D721Med (cell line): ENCODE data around the gene TNNI2.

ENCODE experiments used
- DNase-seq: peaks from one replicate; pipeline ENCODE4 v3.0.0; 2011; ENCODE audit warnings: low spot score; ENCODE audit not compliant: insufficient read length
- FAIRE-seq: peaks from 2 replicates; lab custom pipeline; 2011; peaks lifted over from hg19 to GRCh38; lab: Jason Lieb, UNC
- TF ChIP-seq, protein P1 (sequence below): IDR thresholded peaks from 2 replicates; pipeline ENCODE4 v1.5.1; 2012; ENCODE audit warnings: mild to moderate bottlenecking, control low read depth; ENCODE audit not compliant: insufficient read depth; ENCODE audit errors: missing control alignments

The TNNI2 gene

DNA sequence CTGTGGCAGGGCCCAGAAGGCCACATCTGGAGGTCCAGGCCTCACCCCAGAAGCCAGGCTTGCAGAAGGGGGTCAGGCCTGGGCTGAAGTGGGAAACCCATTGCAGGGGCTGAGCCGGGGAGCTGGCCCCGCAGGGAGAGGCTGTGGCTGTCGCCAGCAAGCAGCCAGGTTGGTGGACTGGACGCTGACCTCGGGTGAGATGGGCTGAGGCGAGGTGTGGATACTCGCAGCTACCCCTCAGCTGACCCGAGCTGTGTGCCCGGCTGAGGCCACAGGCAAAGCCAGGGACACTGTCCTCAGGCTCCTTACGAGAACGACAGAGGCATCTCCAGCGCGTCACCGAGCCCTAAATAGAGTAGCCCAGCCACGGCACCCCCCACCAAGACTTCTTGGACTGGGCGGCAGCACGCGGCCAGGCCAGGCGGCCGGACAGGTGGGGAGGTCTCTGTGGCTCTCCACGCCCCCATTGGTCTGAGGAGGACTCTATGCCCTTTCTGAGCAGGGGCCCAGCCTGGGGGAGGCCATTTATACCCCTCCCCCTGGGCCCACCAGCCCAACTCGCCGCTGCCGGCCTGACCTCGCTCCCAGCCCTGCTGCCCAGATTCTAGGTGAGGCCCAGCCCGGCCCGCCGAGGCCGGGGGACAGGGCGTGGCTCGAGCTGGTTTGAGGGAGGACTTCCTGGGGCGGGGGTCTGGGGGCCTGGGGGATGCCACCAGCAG lies at the start of gene TNNI2:
TNNI2 (plus strand) TSS at position 556 of the 719 bp plus-strand sequence. CDS start 716 bp downstream, outside the sequence.
- TF ChIP-seq, protein P1, sequence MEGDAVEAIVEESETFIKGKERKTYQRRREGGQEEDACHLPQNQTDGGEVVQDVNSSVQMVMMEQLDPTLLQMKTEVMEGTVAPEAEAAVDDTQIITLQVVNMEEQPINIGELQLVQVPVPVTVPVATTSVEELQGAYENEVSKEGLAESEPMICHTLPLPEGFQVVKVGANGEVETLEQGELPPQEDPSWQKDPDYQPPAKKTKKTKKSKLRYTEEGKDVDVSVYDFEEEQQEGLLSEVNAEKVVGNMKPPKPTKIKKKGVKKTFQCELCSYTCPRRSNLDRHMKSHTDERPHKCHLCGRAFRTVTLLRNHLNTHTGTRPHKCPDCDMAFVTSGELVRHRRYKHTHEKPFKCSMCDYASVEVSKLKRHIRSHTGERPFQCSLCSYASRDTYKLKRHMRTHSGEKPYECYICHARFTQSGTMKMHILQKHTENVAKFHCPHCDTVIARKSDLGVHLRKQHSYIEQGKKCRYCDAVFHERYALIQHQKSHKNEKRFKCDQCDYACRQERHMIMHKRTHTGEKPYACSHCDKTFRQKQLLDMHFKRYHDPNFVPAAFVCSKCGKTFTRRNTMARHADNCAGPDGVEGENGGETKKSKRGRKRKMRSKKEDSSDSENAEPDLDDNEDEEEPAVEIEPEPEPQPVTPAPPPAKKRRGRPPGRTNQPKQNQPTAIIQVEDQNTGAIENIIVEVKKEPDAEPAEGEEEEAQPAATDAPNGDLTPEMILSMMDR, result no peak
- FAIRE-seq (no peak), DNase-seq (no peak)

DNA sequence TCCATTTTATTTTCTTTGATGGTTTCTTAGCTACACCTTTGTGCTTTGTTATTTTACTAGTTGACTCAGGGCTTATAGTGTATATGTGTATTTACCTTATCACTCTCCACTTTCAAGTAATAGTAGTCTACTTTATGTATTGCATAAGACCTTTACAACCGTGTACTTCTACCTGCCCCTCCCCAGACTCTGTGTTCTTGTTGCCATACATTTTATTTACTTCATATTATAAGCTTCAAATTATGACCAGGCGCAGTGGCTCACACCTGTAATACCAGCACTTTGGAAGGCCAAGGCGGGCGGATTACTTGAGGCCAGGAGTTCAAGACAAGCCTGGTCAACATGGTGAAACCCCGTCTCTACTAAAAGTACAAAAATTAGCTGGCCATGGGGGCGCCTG lies 46.9 kb upstream of the TNNI2 start:
- TF ChIP-seq, protein P1, result no peak
- no peak for FAIRE-seq
- no peak for DNase-seq

DNA sequence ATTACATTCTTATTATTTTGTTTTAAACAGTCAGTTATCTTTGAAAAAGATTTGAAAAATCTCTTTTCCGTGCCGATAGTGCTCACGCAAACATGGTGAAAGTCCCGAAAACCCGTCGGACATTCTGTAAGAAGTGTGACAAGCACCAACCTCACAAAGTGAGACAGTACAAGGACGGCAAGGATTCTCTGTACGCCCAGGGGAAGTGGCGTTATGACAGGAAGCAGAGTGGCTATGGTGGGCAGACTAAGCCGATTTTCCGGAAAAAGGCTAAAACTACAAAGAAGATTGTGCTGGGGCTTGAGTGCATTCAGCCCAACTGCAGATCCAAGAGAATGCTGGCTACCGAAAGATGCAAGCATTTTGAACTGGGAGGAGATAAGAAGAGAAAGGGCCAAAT lies 46.3 kb upstream of the TNNI2 start:
- TF ChIP-seq, protein P1, result no peak
- DNase-seq (no peak), FAIRE-seq (no peak)

GRCh38 chr11:1793081-1793480 lies 45.7 kb upstream of the TNNI2 start:
- no peak for DNase-seq
- FAIRE-seq, result no peak
- TF ChIP-seq, protein P1, result no peak

- FAIRE-seq, result no peak
- DNase-seq, result no peak
- TF ChIP-seq, protein P1, result no peak
Measured at GRCh38 chr11:1796413-1797011, 42.3 kb upstream of the TNNI2 start.

- no peak for FAIRE-seq
Measured at GRCh38 chr11:1797391-1798125, 41.2 kb upstream of the TNNI2 start.

More at GRCh38 chr11:1797391-1798125, 41.2 kb upstream of the TNNI2 start:
- DNase-seq, result no peak
- TF ChIP-seq, protein P1, result no peak
